ENCODE results near the gene ANXA4.

- TF ChIP-seq EZH2 (IDR thresholded peaks at IDR 0.05) (no peak), POLR2AphosphoS5 (IDR thresholded peaks at IDR 0.05; ENCODE audit: borderline replicate concordance, low read depth, low read length) (no peak)
Measured at GRCh38 chr2:69740502-69740951, 1.4 kb upstream of the ANXA4 start.

Measured in SK-N-MC (cell line).